Spleen (tissue), 7 donors: ENCODE results near the gene ZYG11A.

Experiments
- CTCF ChIP-seq, 11 experiments: fragments of 200-600 bp in 7 of 11; fragments of 450-650 bp in 4 of 11; sonication (generic) in 4 of 11; IDR thresholded peaks in 8 of 11; conservative IDR thresholded peaks in 3 of 11; 1 replicate in 7 of 11; 2 replicates in 4 of 11; pipeline versions ENCODE4 v1.4.0 to v1.8.0; 2016 to 2021; ENCODE audit warnings: antibody characterized with exemption in 11 of 11, inconsistent platforms in 4 of 11, mild to moderate bottlenecking in 1 of 11
- POLR2A ChIP-seq, 3 donors: fragments of 450-650 bp; IDR thresholded peaks; one replicate each; pipeline ENCODE4 v1.5.1; 2017; ENCODE audit warnings: antibody characterized with exemption in 3 of 3, mild to moderate bottlenecking in 1 of 3
- POLR2AphosphoS5 ChIP-seq, 3 donors: sonication (generic); formaldehyde crosslinking; IDR thresholded peaks; one replicate each; pipeline ENCODE4 v1.5.1; 2017; ENCODE audit warnings: antibody characterized with exemption in 3 of 3
- donor health status: DM: no; HTN: no; CAD: no; lungs with moderate emphysema.
- donor health status: DM: no; HTN: no; CAD: no.
- donor health status: DM: no; HTN: no; CAD: no.

GRCh38 chr1:52943876-52944416, 101.4 kb downstream of the ZYG11A start:
- TF ChIP-seq CTCF (IDR thresholded peaks at IDR 0.05 in 8 of 11, conservative IDR thresholded peaks at IDR 0.05 in 3 of 11) (no peak), POLR2A (IDR thresholded peaks at IDR 0.05) (no peak), POLR2AphosphoS5 (IDR thresholded peaks at IDR 0.05) (no peak)
